Thoracic aorta (tissue), 2 donors: ENCODE results near the gene AXIN1. TPM values are rescaled to one million over a fixed set of nuclear protein-coding genes. Genes with fewer than 3 reads are reported as not detected.

Experiments
- ATAC-seq: fragments of 150-250 bp; one replicate; pipeline ENCODE4 v1.8.0; 2017; ENCODE audit warnings: low read depth; ENCODE audit not compliant: insufficient number of reproducible peaks, low FRiP score
- DNase-seq: peaks from one replicate; pipeline ENCODE4 v3.0.0-alpha.2; 2020; ENCODE audit warnings: low spot score
- H3K27ac ChIP-seq, 2 donors: fragments of 200-600 bp; sonication (generic); 1 replicate in 1 of 2; 2 replicates in 1 of 2; pipeline ENCODE4 v1.5.1; 2016; ENCODE audit warnings: mild to moderate bottlenecking in 2 of 2, moderate library complexity in 2 of 2
- H3K27me3 ChIP-seq: fragments of 200-600 bp; sonication (generic); replicated peaks from 2 replicates; pipeline ENCODE4 v1.6.0; 2016; ENCODE audit warnings: mild to moderate bottlenecking; ENCODE audit not compliant: insufficient read depth
- H3K36me3 ChIP-seq: fragments of 200-600 bp; sonication (generic); one replicate; pipeline ENCODE4 v1.5.1; 2016
- H3K4me1 ChIP-seq, 2 donors: fragments of 200-600 bp; sonication (generic); 1 replicate in 1 of 2; 2 replicates in 1 of 2; pipeline versions ENCODE4 v1.5.1 to v1.6.0; 2016; ENCODE audit warnings: low read depth in 2 of 2, mild to moderate bottlenecking in 1 of 2; ENCODE audit not compliant: control insufficient read depth in 1 of 2
- H3K4me3 ChIP-seq: fragments of 200-600 bp; sonication (generic); 2 replicates; pipeline ENCODE4 v1.5.1; 2016; ENCODE audit warnings: mild to moderate bottlenecking
- H3K9me3 ChIP-seq: fragments of 200-600 bp; sonication (generic); 2 replicates; pipeline ENCODE4 v1.5.1; 2016
- CTCF ChIP-seq: fragments of 200-600 bp; sonication (generic); IDR thresholded peaks from one replicate; pipeline ENCODE4 v1.5.1; 2019; ENCODE audit warnings: antibody characterized with exemption
- total RNA-seq, 2 donors: library from RNA; depleted of rRNA; stranded (reverse); fragments of >200 nt; gene quantifications; one replicate each; pipeline versions ENCODE4 v1.1.0 to v1.2.3, GENCODE V29; 2016

The AXIN1 gene
- total RNA-seq, 2 donors from 2014 or later = 20.0 to 27.2 TPM

GRCh38 chr16:361341-361871 lies 8.9 kb upstream of the AXIN1 start:
- DNase-seq = no peak
- no peak for TF ChIP-seq CTCF
- Histone ChIP-seq H3K9me3 (no peaks in the 10 kb centered on the region), H3K27ac (no peak overlapping the region), H3K4me3 (no peak overlapping the region), H3K27me3 (no peaks in the 10 kb centered on the region), H3K4me1 (no peaks in the 10 kb centered on the region), H3K36me3 (peaks cover under 1% of the 10 kb centered on the region)
- no peak for ATAC-seq

- no peak for TF ChIP-seq CTCF
- no peaks in the 10 kb centered on the region for H3K27me3 ChIP-seq
- no peaks in the 10 kb centered on the region for H3K36me3 ChIP-seq
- H3K4me3 ChIP-seq = no peak overlapping the region
- ATAC-seq = no peak
- no peak for DNase-seq
- H3K9me3 ChIP-seq = no peaks in the 10 kb centered on the region
- no peaks in the 10 kb centered on the region for H3K4me1 ChIP-seq
- no peak overlapping the region for H3K27ac ChIP-seq
These were observed 8.3 kb upstream of the AXIN1 start for GRCh38 chr16:360698-361336.

DNA sequence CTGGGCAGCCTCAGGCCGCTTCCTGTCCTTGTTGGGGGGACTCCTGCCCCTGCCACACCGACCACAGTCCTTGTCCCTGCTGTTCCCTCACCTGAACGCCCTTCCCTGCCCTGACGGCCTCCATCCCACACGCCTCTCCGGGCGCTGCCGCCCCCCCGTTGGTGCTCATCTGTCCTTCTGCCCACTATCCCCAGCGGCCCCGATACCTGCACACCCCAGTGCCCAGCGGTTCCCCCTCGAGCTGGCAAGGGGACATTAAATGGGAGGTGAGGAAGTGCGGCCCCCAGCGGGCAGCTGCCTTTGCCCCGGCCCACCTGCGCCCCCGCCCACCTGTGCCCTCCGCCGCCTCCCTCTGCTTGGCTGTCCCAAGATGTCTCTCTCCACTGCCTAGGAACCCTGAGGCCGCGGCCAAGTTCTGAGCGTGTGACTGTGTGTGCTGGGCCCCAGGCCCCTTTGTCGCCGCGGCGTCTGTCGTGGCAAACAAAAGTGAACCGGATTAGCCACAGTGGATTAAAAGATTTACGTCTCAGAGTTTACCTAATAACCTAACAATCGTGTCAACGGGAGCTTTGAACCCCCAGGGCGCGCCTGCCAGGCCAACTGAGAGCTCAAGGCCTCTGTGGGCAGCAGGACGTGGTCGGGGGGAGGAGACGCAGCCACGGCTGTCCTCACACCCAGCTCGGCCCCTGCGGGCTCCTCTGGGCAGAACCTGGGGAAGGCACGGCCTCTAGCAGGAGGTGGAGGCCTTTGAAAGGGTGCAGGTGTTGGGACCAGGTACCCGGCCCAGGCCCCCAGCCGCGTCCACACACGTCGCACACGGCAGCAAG lies 7.6 kb upstream of the AXIN1 start:
- no peak overlapping the region for H3K4me3 ChIP-seq
- no peak for ATAC-seq
- H3K27me3 ChIP-seq = no peaks in the 10 kb centered on the region
- no peaks in the 10 kb centered on the region for H3K36me3 ChIP-seq
- no peak overlapping the region for H3K27ac ChIP-seq
- TF ChIP-seq CTCF = no peak
- no peaks in the 10 kb centered on the region for H3K4me1 ChIP-seq
- DNase-seq = no peak
- H3K9me3 ChIP-seq = no peaks in the 10 kb centered on the region

DNA sequence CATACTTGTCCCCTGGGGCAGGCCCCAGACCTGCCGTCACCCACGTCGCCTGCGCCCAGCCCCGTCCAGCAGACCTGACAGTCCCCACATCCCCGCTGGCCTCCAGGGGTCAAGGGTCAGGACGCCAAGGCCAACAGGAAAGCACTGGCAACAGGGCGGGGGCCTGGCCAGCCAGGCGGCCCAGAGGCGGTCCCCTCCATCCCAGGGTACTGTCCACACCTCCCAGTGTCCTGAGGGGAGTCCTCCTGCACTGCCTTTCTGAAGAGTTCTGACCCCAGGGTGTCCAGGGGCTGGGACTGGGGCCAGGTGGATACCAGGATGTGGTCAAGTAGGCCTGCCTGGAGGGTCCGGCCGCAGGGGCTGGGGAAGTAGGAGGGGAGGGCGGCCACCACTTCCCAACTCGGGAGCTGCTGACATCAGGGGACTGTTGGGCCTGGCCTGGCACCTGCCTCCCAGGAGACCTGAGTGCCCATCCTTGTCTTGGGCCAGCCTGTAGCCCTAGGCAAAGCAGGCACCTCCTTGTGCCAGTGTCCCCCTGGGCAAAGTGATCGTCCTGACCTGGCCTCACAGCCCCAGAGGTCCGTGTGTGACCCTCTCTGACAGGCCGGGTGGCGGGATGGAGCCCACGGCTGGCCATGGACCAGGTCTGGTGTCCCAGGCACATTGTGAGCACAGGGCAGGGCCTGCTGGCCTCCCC lies 6.7 kb upstream of the AXIN1 start:
- Histone ChIP-seq H3K27ac (no peak overlapping the region), H3K36me3 (no peaks in the 10 kb centered on the region), H3K4me1 (no peaks in the 10 kb centered on the region), H3K27me3 (no peaks in the 10 kb centered on the region), H3K9me3 (no peaks in the 10 kb centered on the region), H3K4me3 (no peak overlapping the region)
- ATAC-seq (no peak), DNase-seq (no peak)
- no peak for TF ChIP-seq CTCF

GRCh38 chr16:356741-357140 lies 4.2 kb upstream of the AXIN1 start:
- ATAC-seq (no peak), DNase-seq (no peak)
- no peak overlapping the region for H3K27ac ChIP-seq
- H3K4me3 ChIP-seq = no peak overlapping the region
- H3K4me1 ChIP-seq = peaks cover 0 to 8% of the 10 kb centered on the region in 2 donors
- H3K27me3 ChIP-seq = no peaks in the 10 kb centered on the region
- no peaks in the 10 kb centered on the region for H3K36me3 ChIP-seq
- no peak for TF ChIP-seq CTCF
- no peaks in the 10 kb centered on the region for H3K9me3 ChIP-seq
